ENCODE results near the gene SYNPO2. TPM values are rescaled to one million over a fixed set of nuclear protein-coding genes. Genes with fewer than 3 reads are reported as not detected.

The SYNPO2 gene
- total RNA-seq, 2 experiments from 2014 or later = 0.13 to 0.18 TPM

- intact Hi-C loops (cut with micrococcal nuclease) = no loop called here
- ChIA-PET POLR2A (no interaction called here), CTCF (no interaction called here)
- Mint-ChIP-seq H3K27ac (no peak overlapping the region), H3K4me1 (ENCODE audit: low read depth) (no peaks in the 10 kb centered on the region), H3K36me3 (ENCODE audit: low read depth) (no peaks in the 10 kb centered on the region), H3K4me3 (no peak overlapping the region), H3K27me3 (peaks cover 1% of the 10 kb centered on the region), H3K9me3 (no peaks in the 10 kb centered on the region)
- TF ChIP-seq CTCF (IDR thresholded peaks at IDR 0.05) = no peak
- ATAC-seq = no peak
- no peak for DNase-seq
Measured at GRCh38 chr4:119068529-119068962, 179.9 kb downstream of the SYNPO2 start.

- Mint-ChIP-seq H3K9me3 (no peaks in the 10 kb centered on the region), H3K4me3 (no peak overlapping the region), H3K4me1 (ENCODE audit: low read depth) (no peaks in the 10 kb centered on the region), H3K27ac (no peak overlapping the region), H3K27me3 (peaks cover 1% of the 10 kb centered on the region), H3K36me3 (ENCODE audit: low read depth) (no peaks in the 10 kb centered on the region)
- ChIA-PET CTCF (no interaction called here), POLR2A (no interaction called here)
- TF ChIP-seq CTCF (IDR thresholded peaks at IDR 0.05) = no peak
- DNase-seq = no peak
- intact Hi-C loops (cut with micrococcal nuclease) = no loop called here
- ATAC-seq = no peak
Measured at GRCh38 chr4:119070301-119070700, 181.6 kb downstream of the SYNPO2 start.

DNA sequence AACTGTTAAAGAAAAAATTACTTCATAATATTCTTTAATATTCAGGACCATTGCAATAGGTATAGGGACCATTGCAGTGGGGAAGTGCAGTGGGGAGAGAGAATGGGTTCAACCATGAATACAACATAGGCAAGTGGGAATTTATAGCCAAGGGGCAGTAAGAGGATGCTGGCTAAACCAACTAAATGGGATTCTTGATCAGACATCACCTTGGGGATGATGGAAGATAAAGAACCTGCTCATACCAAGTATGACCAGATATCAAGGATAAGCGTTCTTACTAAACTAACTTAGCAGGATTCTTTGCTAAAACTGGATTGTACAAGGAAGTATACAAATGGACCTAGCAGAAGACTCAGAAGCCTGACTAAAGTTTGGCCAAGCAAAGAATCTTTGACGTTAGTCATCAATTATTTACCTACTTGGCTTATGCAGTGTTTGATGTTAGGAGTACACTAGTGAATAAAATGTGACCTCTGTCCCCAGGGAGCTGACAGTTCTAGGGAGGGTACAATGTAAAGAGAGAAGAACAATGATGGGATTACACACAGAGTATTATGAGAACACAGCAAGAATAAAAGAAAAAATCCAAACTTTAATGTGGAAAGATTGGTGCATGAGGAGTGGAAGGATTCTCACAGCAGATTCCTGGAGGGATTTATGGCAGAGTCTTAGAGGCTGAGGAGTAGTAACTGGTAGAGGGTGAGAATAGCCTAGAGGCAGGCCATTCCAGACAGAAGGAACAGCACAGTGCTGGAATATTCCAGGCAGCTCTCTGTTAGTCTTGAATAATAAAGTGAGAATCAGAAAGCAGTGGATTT lies 192.3 kb downstream of the SYNPO2 start:
- Mint-ChIP-seq H3K36me3 (ENCODE audit: low read depth) (no peaks in the 10 kb centered on the region), H3K4me1 (ENCODE audit: low read depth) (no peaks in the 10 kb centered on the region), H3K4me3 (no peak overlapping the region), H3K9me3 (no peaks in the 10 kb centered on the region), H3K27me3 (peaks cover 3% of the 10 kb centered on the region), H3K27ac (no peak overlapping the region)
- CTCF ChIA-PET = no interaction called here
- intact Hi-C loops (cut with micrococcal nuclease) = no loop called here
- ATAC-seq = no peak
- TF ChIP-seq CTCF (IDR thresholded peaks at IDR 0.05) = no peak
- no peak for DNase-seq
- POLR2A ChIA-PET = interaction anchor here (0.5 to 0.9 kb wide), 2 partner anchors 184 to 455 kb away, joined by 3 to 7 read pairs; no protein-coding TSS in a partner anchor

GRCh38 chr4:119081542-119081859 lies 192.8 kb downstream of the SYNPO2 start:
- no peaks in the 10 kb centered on the region for H3K36me3 Mint-ChIP-seq (ENCODE audit: low read depth)
- no peak overlapping the region for H3K4me3 Mint-ChIP-seq
- ChIA-PET POLR2A (no interaction called here), CTCF (no interaction called here)
- ATAC-seq (no peak), DNase-seq (no peak)
- no peaks in the 10 kb centered on the region for H3K9me3 Mint-ChIP-seq
- TF ChIP-seq CTCF (IDR thresholded peaks at IDR 0.05) = no peak
- H3K4me1 Mint-ChIP-seq (ENCODE audit: low read depth) = no peaks in the 10 kb centered on the region
- intact Hi-C loops (cut with micrococcal nuclease) = no loop called here
- H3K27ac Mint-ChIP-seq = no peak overlapping the region
- peaks cover 3% of the 10 kb centered on the region for H3K27me3 Mint-ChIP-seq

DNA sequence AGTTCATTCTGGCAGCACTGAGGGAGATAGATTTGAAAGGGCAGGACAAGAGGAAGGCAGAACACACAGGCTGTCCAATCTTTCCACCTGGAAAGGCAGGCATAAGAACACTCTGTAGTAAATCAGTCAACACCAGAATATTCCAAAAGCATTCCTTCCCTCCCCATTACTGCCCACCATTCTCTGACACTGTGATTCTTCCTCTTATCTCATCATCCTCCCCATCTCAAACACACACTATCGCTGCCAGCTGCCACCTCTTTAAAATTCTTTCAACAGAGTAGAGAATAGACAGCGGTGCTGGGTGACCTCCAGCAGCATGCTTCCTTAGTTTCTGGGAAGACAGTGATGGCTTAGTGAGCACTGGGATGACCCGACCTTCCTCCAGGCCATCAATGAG lies 193.3 kb downstream of the SYNPO2 start:
- H3K36me3 Mint-ChIP-seq (ENCODE audit: low read depth) = no peaks in the 10 kb centered on the region
- intact Hi-C loops (cut with micrococcal nuclease) = no loop called here
- H3K4me1 Mint-ChIP-seq (ENCODE audit: low read depth) = no peaks in the 10 kb centered on the region
- ChIA-PET CTCF (no interaction called here), POLR2A (no interaction called here)
- H3K4me3 Mint-ChIP-seq = no peak overlapping the region
- no peak for ATAC-seq
- no peaks in the 10 kb centered on the region for H3K9me3 Mint-ChIP-seq
- no peak overlapping the region for H3K27ac Mint-ChIP-seq
- TF ChIP-seq CTCF (IDR thresholded peaks at IDR 0.05) = no peak
- peaks cover 3% of the 10 kb centered on the region for H3K27me3 Mint-ChIP-seq
- no peak for DNase-seq
